ENCODE measurements around the gene CYP17A1. TPM values are rescaled to one million over a fixed set of nuclear protein-coding genes. Genes with fewer than 3 reads are reported as not detected.

The CYP17A1 gene
- not detected in 2 replicates for total RNA-seq (2014; rRNA removed; shearing (Covaris generic))

GRCh38 chr10:102837230-102837721 lies at the start of gene CYP17A1:
CYP17A1 (minus strand) TSS chr10:102837413; CDS start chr10:102837361, 52 bp downstream.

GRCh38 chr10:102869258-102870198 lies 32.3 kb upstream of the CYP17A1 start, which contains the start of gene AS3MT:
AS3MT (plus strand) TSS chr10:102869470; CDS start chr10:102869593, 123 bp downstream.

Small RNAs within 50 kb of the gene (small RNA-seq; reads per million reads assigned to genes)
- gene AS3MT (not detected), gene RF00026 (not detected), gene RNU6-1231P (not detected)

Other genes starting within 250 kb of the CYP17A1 start
- 76.5 and 87.1 TPM in 2 replicates for gene TRIM8, start 192.9 kb downstream of the CYP17A1 start, total RNA-seq (2014; rRNA removed; shearing (Covaris generic))
- 8.1 and 8.3 TPM in 2 replicates for gene ARL3, start 123.0 kb downstream of the CYP17A1 start, total RNA-seq (2014; rRNA removed; shearing (Covaris generic))
- 7.7 and 13.6 TPM in 2 replicates for gene SFXN2, start 122.8 kb downstream of the CYP17A1 start, total RNA-seq (2014; rRNA removed; shearing (Covaris generic))
- gene WBP1L, start 93.5 kb downstream of the CYP17A1 start, total RNA-seq (2014; rRNA removed; shearing (Covaris generic)), result 13.2 and 16.1 TPM in 2 replicates
- 18.7 and 21.2 TPM in 2 replicates for gene BORCS7, start 16.8 kb upstream of the CYP17A1 start, total RNA-seq (2014; rRNA removed; shearing (Covaris generic))
- gene AS3MT, start 32.1 kb upstream of the CYP17A1 start, total RNA-seq (2014; rRNA removed; shearing (Covaris generic)), result 0.26 and 0.32 TPM in 2 replicates
- 12.6 and 15.8 TPM in 2 replicates for gene CNNM2, start 80.9 kb upstream of the CYP17A1 start, total RNA-seq (2014; rRNA removed; shearing (Covaris generic))

All from A375 (cell line).